ENCODE results near the gene FKBP8. TPM values are rescaled to one million over a fixed set of nuclear protein-coding genes. Genes with fewer than 3 reads are reported as not detected.
A peak's percentile ranks its signal among the peaks of the same experiment; 100 is the strongest.

The FKBP8 gene
- total RNA-seq, 1 experiment from 2014 or later, result 261 TPM

DNA sequence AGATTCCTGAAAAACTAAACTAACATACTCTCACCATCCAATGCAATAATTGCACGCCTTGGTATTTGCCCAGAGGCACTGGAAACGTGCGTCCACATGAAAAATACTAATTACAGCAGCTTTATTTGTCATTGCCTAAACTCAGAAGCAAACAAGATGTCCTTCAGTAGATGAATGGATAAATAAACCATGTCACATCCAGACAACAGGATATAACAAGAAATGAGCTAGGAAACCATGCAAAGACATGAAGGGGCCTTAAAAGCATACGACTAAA, 46.5 kb downstream of the FKBP8 start:
- intact Hi-C loops (cut with micrococcal nuclease), result no loop called here
- DNase-seq (ENCODE audit: low read depth, low spot score) (no peak), ATAC-seq (no peak)
- no TSS peak for BruUV-seq (replicated peaks)
- no peaks in the 10 kb centered on the region for H3K36me3 ChIP-seq (ENCODE audit: control insufficient read depth in 1 of 2, insufficient read depth in 2 of 2, low read length in 2 of 2)
- TF ChIP-seq JUND (IDR thresholded peaks at IDR 0.05), result no peak
- no peak for TF ChIP-seq SIN3A (IDR thresholded peaks at IDR 0.05; ENCODE audit: low read depth)
- H3K4me3 ChIP-seq (replicated peaks in 1 of 2; ENCODE audit: low read depth in 1 of 2, low read length in 2 of 2), result no peak overlapping the region
- no peak overlapping the region for H2AFZ ChIP-seq (ENCODE audit: low read depth, low read length, poor library complexity, severe bottlenecking)
- ChIA-PET CTCF (interaction anchor here (1.0 kb wide), 1 partner anchor 12 kb away, joined by 4 read pairs; no protein-coding TSS in a partner anchor), RAD21 (ENCODE audit: low non-redundant PET in 1 of 2, low total read pairs in 2 of 2, uncharacterized antibody in 2 of 2, unreplicated experiment in 2 of 2) (no interaction called here), POLR2A (no interaction called here)
- H4K20me1 ChIP-seq (ENCODE audit: insufficient read depth), result no peaks in the 10 kb centered on the region
- peaks cover 9 to 10% of the 10 kb centered on the region in 2 experiments for H3K4me1 ChIP-seq (ENCODE audit: control insufficient read depth in 1 of 2, insufficient read depth in 2 of 2, low read length in 2 of 2)
- H3K4me2 ChIP-seq (ENCODE audit: low read length), result 0 out of 2 replicates have a peak overlapping the region, but pooled peaks have one; percentile 10
- H3K27me3 ChIP-seq (ENCODE audit: insufficient read depth, low read length), result no peaks in the 10 kb centered on the region
- no peak overlapping the region for H3K9ac ChIP-seq (ENCODE audit: low read length)
- H3K9me3 ChIP-seq (ENCODE audit: control insufficient read depth in 1 of 2, insufficient read depth in 1 of 2, low read depth in 1 of 2, low read length in 2 of 2), result no peaks in the 10 kb centered on the region
- peaks cover 89% of the 10 kb centered on the region for H3K79me2 ChIP-seq (ENCODE audit: insufficient read depth, low read length)
- H3K9me2 ChIP-seq (ENCODE audit: insufficient read depth), result no peaks in the 10 kb centered on the region
- H3K27ac ChIP-seq (ENCODE audit: low read depth, low read length), result no peak overlapping the region

DNA sequence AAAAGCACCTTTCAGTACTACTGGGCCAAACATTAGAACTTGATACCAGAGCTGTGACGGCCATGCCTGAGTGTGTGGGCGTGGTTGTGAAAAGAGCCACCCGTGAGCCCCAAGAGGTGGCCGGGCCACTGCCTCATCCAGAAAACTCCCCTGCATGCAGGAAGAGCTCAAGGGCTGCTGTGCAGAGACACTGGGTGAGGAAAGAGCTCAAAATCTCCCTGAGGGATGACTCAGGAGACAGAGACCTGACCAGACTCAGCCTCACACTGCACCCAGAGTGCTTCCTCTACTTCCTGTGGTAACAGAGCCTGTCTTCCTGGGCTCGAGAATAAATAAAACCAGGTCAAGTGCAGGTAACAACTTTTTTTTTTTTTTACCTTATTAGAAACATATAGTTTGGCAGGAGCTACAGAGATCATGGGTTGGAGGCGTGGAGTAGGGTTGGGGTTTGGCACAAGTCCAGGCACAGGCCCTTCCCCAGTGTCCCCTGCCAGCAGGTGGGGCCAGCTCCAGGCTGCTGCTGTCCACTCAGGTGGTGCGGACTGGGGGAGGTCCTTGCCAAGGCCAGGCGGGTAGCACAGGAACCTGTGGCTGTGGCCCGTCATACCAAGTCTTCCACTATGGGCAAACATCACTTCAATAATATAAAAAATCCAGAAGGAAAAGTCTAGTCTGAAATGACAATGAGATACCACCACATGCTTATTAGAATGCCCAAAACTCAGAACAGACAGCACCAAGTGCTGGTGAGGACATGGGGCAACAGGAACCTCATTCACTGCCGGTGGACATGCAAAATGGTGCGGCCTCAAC, 47.0 kb downstream of the FKBP8 start:
- no peak overlapping the region for H3K4me3 ChIP-seq (replicated peaks in 1 of 2; ENCODE audit: low read depth in 1 of 2, low read length in 2 of 2)
- no peaks in the 10 kb centered on the region for H4K20me1 ChIP-seq (ENCODE audit: insufficient read depth)
- H3K27ac ChIP-seq (ENCODE audit: low read depth, low read length), result no peak overlapping the region
- CTCF ChIA-PET, result interaction anchor here (1.0 kb wide), 1 partner anchor 11 kb away, joined by 4 read pairs; no protein-coding TSS in a partner anchor
- H3K9ac ChIP-seq (ENCODE audit: low read length), result no peak overlapping the region
- 0 out of 2 replicates have a peak overlapping the region, but pooled peaks have one; percentile 10 for H3K4me2 ChIP-seq (ENCODE audit: low read length)
- ATAC-seq, result peak; percentile 60; the same call in 1 of the 2 replicates
- H2AFZ ChIP-seq (ENCODE audit: low read depth, low read length, poor library complexity, severe bottlenecking), result no peak overlapping the region
- intact Hi-C loops (cut with micrococcal nuclease), result no loop called here
- DNase-seq (ENCODE audit: low read depth, low spot score), result no peak
- POLR2A ChIA-PET, result no interaction called here
- no TSS peak for BruUV-seq (replicated peaks)
- RAD21 ChIA-PET (ENCODE audit: low non-redundant PET in 1 of 2, low total read pairs in 2 of 2, uncharacterized antibody in 2 of 2, unreplicated experiment in 2 of 2), result no interaction called here
- TF ChIP-seq ZFX (IDR thresholded peaks at IDR 0.05) (no peak), SIN3A (IDR thresholded peaks at IDR 0.05; ENCODE audit: low read depth) (no peak), SRF (IDR thresholded peaks at IDR 0.05; ENCODE audit: low read depth) (no peak), JUND (IDR thresholded peaks at IDR 0.05) (no peak), FOSL1 (IDR thresholded peaks at IDR 0.05; ENCODE audit: low read depth) (no peak), TCF7L2 (IDR thresholded peaks at IDR 0.05; ENCODE audit: borderline replicate concordance, extremely low read depth, insufficient read depth, insufficient read length) (no peak), POLR2AphosphoS5 (IDR thresholded peaks at IDR 0.05; ENCODE audit: low read depth, low read length) (no peak), ELF1 (IDR thresholded peaks at IDR 0.05; ENCODE audit: borderline replicate concordance, low read depth) (no peak), EGR1 (IDR thresholded peaks at IDR 0.05; ENCODE audit: low read depth) (no peak), SP1 (IDR thresholded peaks at IDR 0.05; ENCODE audit: low read depth) (no peak), CEBPB (IDR thresholded peaks at IDR 0.05; ENCODE audit: low read depth) (no peak), EZH2 (IDR thresholded peaks at IDR 0.05) (no peak)
- TF ChIP-seq, protein P1, sequence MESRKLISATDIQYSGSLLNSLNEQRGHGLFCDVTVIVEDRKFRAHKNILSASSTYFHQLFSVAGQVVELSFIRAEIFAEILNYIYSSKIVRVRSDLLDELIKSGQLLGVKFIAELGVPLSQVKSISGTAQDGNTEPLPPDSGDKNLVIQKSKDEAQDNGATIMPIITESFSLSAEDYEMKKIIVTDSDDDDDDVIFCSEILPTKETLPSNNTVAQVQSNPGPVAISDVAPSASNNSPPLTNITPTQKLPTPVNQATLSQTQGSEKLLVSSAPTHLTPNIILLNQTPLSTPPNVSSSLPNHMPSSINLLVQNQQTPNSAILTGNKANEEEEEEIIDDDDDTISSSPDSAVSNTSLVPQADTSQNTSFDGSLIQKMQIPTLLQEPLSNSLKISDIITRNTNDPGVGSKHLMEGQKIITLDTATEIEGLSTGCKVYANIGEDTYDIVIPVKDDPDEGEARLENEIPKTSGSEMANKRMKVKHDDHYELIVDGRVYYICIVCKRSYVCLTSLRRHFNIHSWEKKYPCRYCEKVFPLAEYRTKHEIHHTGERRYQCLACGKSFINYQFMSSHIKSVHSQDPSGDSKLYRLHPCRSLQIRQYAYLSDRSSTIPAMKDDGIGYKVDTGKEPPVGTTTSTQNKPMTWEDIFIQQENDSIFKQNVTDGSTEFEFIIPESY (IDR thresholded peaks at IDR 0.05; ENCODE audit: extremely low read depth, insufficient replicate concordance, low read length), result no peak
- TF ChIP-seq, protein P2, sequence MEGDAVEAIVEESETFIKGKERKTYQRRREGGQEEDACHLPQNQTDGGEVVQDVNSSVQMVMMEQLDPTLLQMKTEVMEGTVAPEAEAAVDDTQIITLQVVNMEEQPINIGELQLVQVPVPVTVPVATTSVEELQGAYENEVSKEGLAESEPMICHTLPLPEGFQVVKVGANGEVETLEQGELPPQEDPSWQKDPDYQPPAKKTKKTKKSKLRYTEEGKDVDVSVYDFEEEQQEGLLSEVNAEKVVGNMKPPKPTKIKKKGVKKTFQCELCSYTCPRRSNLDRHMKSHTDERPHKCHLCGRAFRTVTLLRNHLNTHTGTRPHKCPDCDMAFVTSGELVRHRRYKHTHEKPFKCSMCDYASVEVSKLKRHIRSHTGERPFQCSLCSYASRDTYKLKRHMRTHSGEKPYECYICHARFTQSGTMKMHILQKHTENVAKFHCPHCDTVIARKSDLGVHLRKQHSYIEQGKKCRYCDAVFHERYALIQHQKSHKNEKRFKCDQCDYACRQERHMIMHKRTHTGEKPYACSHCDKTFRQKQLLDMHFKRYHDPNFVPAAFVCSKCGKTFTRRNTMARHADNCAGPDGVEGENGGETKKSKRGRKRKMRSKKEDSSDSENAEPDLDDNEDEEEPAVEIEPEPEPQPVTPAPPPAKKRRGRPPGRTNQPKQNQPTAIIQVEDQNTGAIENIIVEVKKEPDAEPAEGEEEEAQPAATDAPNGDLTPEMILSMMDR (IDR thresholded peaks at IDR 0.05 in 2 of 3, conservative IDR thresholded peaks at IDR 0.05 in 1 of 3; ENCODE audit: borderline replicate concordance in 1 of 3, insufficient read depth in 1 of 3, low read depth in 2 of 3, low read length in 2 of 3), result no peak
- TF ChIP-seq, protein P3, sequence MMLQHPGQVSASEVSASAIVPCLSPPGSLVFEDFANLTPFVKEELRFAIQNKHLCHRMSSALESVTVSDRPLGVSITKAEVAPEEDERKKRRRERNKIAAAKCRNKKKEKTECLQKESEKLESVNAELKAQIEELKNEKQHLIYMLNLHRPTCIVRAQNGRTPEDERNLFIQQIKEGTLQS (IDR thresholded peaks at IDR 0.05), result no peak
- peaks cover 89% of the 10 kb centered on the region for H3K79me2 ChIP-seq (ENCODE audit: insufficient read depth, low read length)
- no peaks in the 10 kb centered on the region for H3K27me3 ChIP-seq (ENCODE audit: insufficient read depth, low read length)
- H3K9me3 ChIP-seq (ENCODE audit: control insufficient read depth in 1 of 2, insufficient read depth in 1 of 2, low read depth in 1 of 2, low read length in 2 of 2), result no peaks in the 10 kb centered on the region
- H3K36me3 ChIP-seq (ENCODE audit: control insufficient read depth in 1 of 2, insufficient read depth in 2 of 2, low read length in 2 of 2), result no peaks in the 10 kb centered on the region
- H3K9me2 ChIP-seq (ENCODE audit: insufficient read depth), result no peaks in the 10 kb centered on the region
- H3K4me1 ChIP-seq (ENCODE audit: control insufficient read depth in 1 of 2, insufficient read depth in 2 of 2, low read length in 2 of 2), result peaks cover 9 to 10% of the 10 kb centered on the region in 2 experiments
